Measurements from ENCODE around the gene SRRM3.
"Not testable (repeated sequence)": the region's sequence is repeated elsewhere in the genome, so short reads cannot be mapped to it uniquely, and the experiment has no call there.

Gene SRRM3

GRCh38 chr7:76283254-76284159 is 81.8 kb downstream of the SRRM3 start:
- Histone ChIP-seq H3K9ac (ENCODE audit: low read length) (peak overlapping the region; percentile 34), H3K4me3 (ENCODE audit: low read length) (no peak overlapping the region), H3K27me3 (replicated peaks; ENCODE audit: control insufficient read depth, insufficient read depth, low read length) (peaks cover 6% of the 10 kb centered on the region), H3K36me3 (ENCODE audit: control insufficient read depth, insufficient read depth, low read length, severe bottlenecking) (no peaks in the 10 kb centered on the region), H3K4me1 (ENCODE audit: control insufficient read depth, insufficient read depth, low read length) (no peaks in the 10 kb centered on the region), H3K9me3 (ENCODE audit: control insufficient read depth, low read length) (no peaks in the 10 kb centered on the region)
- no peak for DNase-seq (ENCODE audit: low read depth)

- H3K4me3 ChIP-seq (ENCODE audit: low read length), result no peak overlapping the region
- H3K4me1 ChIP-seq (ENCODE audit: control insufficient read depth, insufficient read depth, low read length), result peaks cover under 1% of the 10 kb centered on the region
- no peaks in the 10 kb centered on the region for H3K36me3 ChIP-seq (ENCODE audit: control insufficient read depth, insufficient read depth, low read length, severe bottlenecking)
- H3K9me3 ChIP-seq (ENCODE audit: control insufficient read depth, low read length), result no peaks in the 10 kb centered on the region
- DNase-seq (ENCODE audit: low read depth), result no peak
- H3K27me3 ChIP-seq (replicated peaks; ENCODE audit: control insufficient read depth, insufficient read depth, low read length), result peaks cover 5% of the 10 kb centered on the region
- no peak overlapping the region for H3K9ac ChIP-seq (ENCODE audit: low read length)
Measured at GRCh38 chr7:76285604-76286374, 84.1 kb downstream of the SRRM3 start.

GRCh38 chr7:76286842-76287403 is 85.2 kb downstream of the SRRM3 start:
- H3K36me3 ChIP-seq (ENCODE audit: control insufficient read depth, insufficient read depth, low read length, severe bottlenecking), result no peaks in the 10 kb centered on the region
- DNase-seq (ENCODE audit: low read depth), result no peak
- no peaks in the 10 kb centered on the region for H3K27me3 ChIP-seq (replicated peaks; ENCODE audit: control insufficient read depth, insufficient read depth, low read length)
- no peaks in the 10 kb centered on the region for H3K9me3 ChIP-seq (ENCODE audit: control insufficient read depth, low read length)
- peaks cover 7% of the 10 kb centered on the region for H3K4me1 ChIP-seq (ENCODE audit: control insufficient read depth, insufficient read depth, low read length)
- no peak overlapping the region for H3K4me3 ChIP-seq (ENCODE audit: low read length)
- H3K9ac ChIP-seq (ENCODE audit: low read length), result no peak overlapping the region

- H3K27me3 ChIP-seq (replicated peaks; ENCODE audit: control insufficient read depth, insufficient read depth, low read length); H3K9me3 ChIP-seq (ENCODE audit: control insufficient read depth, low read length); H3K36me3 ChIP-seq (ENCODE audit: control insufficient read depth, insufficient read depth, low read length, severe bottlenecking): not testable (repeated sequence)
- Histone ChIP-seq H3K4me1 (ENCODE audit: control insufficient read depth, insufficient read depth, low read length) (peaks cover 43% of the 10 kb centered on the region), H3K9ac (ENCODE audit: low read length) (peak overlapping the region; percentile 78), H3K4me3 (ENCODE audit: low read length) (peak overlapping the region; percentile 38)
- DNase-seq (ENCODE audit: low read depth), result peak; percentile 23
Measured at GRCh38 chr7:76290847-76291350, 89.2 kb downstream of the SRRM3 start.

- Histone ChIP-seq H3K27me3 (replicated peaks; ENCODE audit: control insufficient read depth, insufficient read depth, low read length) (no peaks in the 10 kb centered on the region), H3K4me3 (ENCODE audit: low read length) (peak overlapping the region; percentile 78), H3K4me1 (ENCODE audit: control insufficient read depth, insufficient read depth, low read length) (peaks cover 44% of the 10 kb centered on the region), H3K9me3 (ENCODE audit: control insufficient read depth, low read length) (no peaks in the 10 kb centered on the region), H3K36me3 (ENCODE audit: control insufficient read depth, insufficient read depth, low read length, severe bottlenecking) (no peaks in the 10 kb centered on the region), H3K9ac (ENCODE audit: low read length) (peak overlapping the region; percentile 96)
- peak; percentile 97 for DNase-seq (ENCODE audit: low read depth)
Measured at GRCh38 chr7:76291351-76292212, 89.9 kb downstream of the SRRM3 start.

- H3K27me3 ChIP-seq (replicated peaks; ENCODE audit: control insufficient read depth, insufficient read depth, low read length), result no peaks in the 10 kb centered on the region
- DNase-seq (ENCODE audit: low read depth), result peak; percentile 51
- H3K4me1 ChIP-seq (ENCODE audit: control insufficient read depth, insufficient read depth, low read length), result peaks cover 50% of the 10 kb centered on the region
- H3K9me3 ChIP-seq (ENCODE audit: control insufficient read depth, low read length), result no peaks in the 10 kb centered on the region
- H3K9ac ChIP-seq (ENCODE audit: low read length), result peak overlapping the region; percentile 96
- H3K36me3 ChIP-seq (ENCODE audit: control insufficient read depth, insufficient read depth, low read length, severe bottlenecking), result no peaks in the 10 kb centered on the region
- H3K4me3 ChIP-seq (ENCODE audit: low read length), result peak overlapping the region; percentile 78
Measured at GRCh38 chr7:76292213-76292573, 90.5 kb downstream of the SRRM3 start.

GRCh38 chr7:76292911-76293310 is 91.2 kb downstream of the SRRM3 start:
- H3K4me1 ChIP-seq (ENCODE audit: control insufficient read depth, insufficient read depth, low read length), result peaks cover 57% of the 10 kb centered on the region
- peak overlapping the region; percentile 88 for H3K9ac ChIP-seq (ENCODE audit: low read length)
- DNase-seq (ENCODE audit: low read depth); H3K36me3 ChIP-seq (ENCODE audit: control insufficient read depth, insufficient read depth, low read length, severe bottlenecking); H3K9me3 ChIP-seq (ENCODE audit: control insufficient read depth, low read length); H3K27me3 ChIP-seq (replicated peaks; ENCODE audit: control insufficient read depth, insufficient read depth, low read length); H3K4me3 ChIP-seq (ENCODE audit: low read length): not testable (repeated sequence)

- no peak for DNase-seq (ENCODE audit: low read depth)
- no peaks in the 10 kb centered on the region for H3K9me3 ChIP-seq (ENCODE audit: control insufficient read depth, low read length)
- no peaks in the 10 kb centered on the region for H3K36me3 ChIP-seq (ENCODE audit: control insufficient read depth, insufficient read depth, low read length, severe bottlenecking)
Measured at GRCh38 chr7:76293407-76293901, 91.8 kb downstream of the SRRM3 start.

GRCh38 chr7:76294344-76295024 is 92.8 kb downstream of the SRRM3 start:
- peak; percentile 97 for DNase-seq (ENCODE audit: low read depth)
- no peaks in the 10 kb centered on the region for H3K9me3 ChIP-seq (ENCODE audit: control insufficient read depth, low read length)
- no peaks in the 10 kb centered on the region for H3K27me3 ChIP-seq (replicated peaks; ENCODE audit: control insufficient read depth, insufficient read depth, low read length)
- peaks cover 57% of the 10 kb centered on the region for H3K4me1 ChIP-seq (ENCODE audit: control insufficient read depth, insufficient read depth, low read length)
- no peaks in the 10 kb centered on the region for H3K36me3 ChIP-seq (ENCODE audit: control insufficient read depth, insufficient read depth, low read length, severe bottlenecking)
- H3K4me3 ChIP-seq (ENCODE audit: low read length), result peak overlapping the region; percentile 74
- peak overlapping the region; percentile 88 for H3K9ac ChIP-seq (ENCODE audit: low read length)

More at GRCh38 chr7:76293407-76293901, 91.8 kb downstream of the SRRM3 start:
- Histone ChIP-seq H3K4me1 (ENCODE audit: control insufficient read depth, insufficient read depth, low read length) (peaks cover 57% of the 10 kb centered on the region), H3K4me3 (ENCODE audit: low read length) (peak overlapping the region; percentile 74), H3K27me3 (replicated peaks; ENCODE audit: control insufficient read depth, insufficient read depth, low read length) (no peaks in the 10 kb centered on the region), H3K9ac (ENCODE audit: low read length) (peak overlapping the region; percentile 88)
